ENCODE measurements around the gene CUBN. TPM values are rescaled to one million over a fixed set of nuclear protein-coding genes. Genes with fewer than 3 reads are reported as not detected.

Gene CUBN
- total and polyA plus RNA-seq, 7 donors = 0.25 to 2.4 (median 1.1) TPM; not detected in 2

GRCh38 chr10:17010363-17011145 lies 119.1 kb downstream of the CUBN start:
- H3K27me3 ChIP-seq = no peaks in the 10 kb centered on the region
- no peak overlapping the region for H3K4me3 ChIP-seq
- H3K9me3 ChIP-seq = no peaks in the 10 kb centered on the region
- intact Hi-C loops (cut with DNase I) = no loop called here
- H3K27ac ChIP-seq = peak overlapping the region; percentile 61 to 65 (median 64)
- DNase-seq = no peak
- WGBS, 2 donors = 76 to 81% methylated on average over 2 of the region's 2 CpGs
- no peak for TF ChIP-seq CTCF (IDR thresholded peaks at IDR 0.05)
- no peak for TF ChIP-seq POLR2A (IDR thresholded peaks at IDR 0.05)
- no peak for TF ChIP-seq POLR2AphosphoS5 (IDR thresholded peaks at IDR 0.05)
- no peak for TF ChIP-seq EP300 (IDR thresholded peaks at IDR 0.05)
- peaks cover 0 to 11% (median 8%) of the 10 kb centered on the region in 4 donors for H3K4me1 ChIP-seq
- H3K36me3 ChIP-seq = no peaks in the 10 kb centered on the region

- intact Hi-C loops (cut with DNase I) = no loop called here
- peaks cover 0 to 11% (median 8%) of the 10 kb centered on the region in 4 donors for H3K4me1 ChIP-seq
- H3K27ac ChIP-seq = peak overlapping the region; percentile 61 to 65 (median 64)
- no peaks in the 10 kb centered on the region for H3K9me3 ChIP-seq
- WGBS, 2 donors = 73 to 74% methylated on average over 3 of the region's 3 CpGs
- H3K36me3 ChIP-seq = no peaks in the 10 kb centered on the region
- H3K4me3 ChIP-seq = no peak overlapping the region
- no peaks in the 10 kb centered on the region for H3K27me3 ChIP-seq
- DNase-seq = no peak
- TF ChIP-seq POLR2AphosphoS5 (IDR thresholded peaks at IDR 0.05) = peak in 3 of 4 donors; percentile 40 to 49 (median 40)
- TF ChIP-seq POLR2A (IDR thresholded peaks at IDR 0.05) = no peak
- TF ChIP-seq EP300 (IDR thresholded peaks at IDR 0.05) = peak in 1 of 4 donors; percentile 10
- no peak for TF ChIP-seq CTCF (IDR thresholded peaks at IDR 0.05)
These were observed 120.4 kb downstream of the CUBN start for GRCh38 chr10:17009212-17009700.

GRCh38 chr10:17007418-17007770 lies 122.2 kb downstream of the CUBN start:
- DNase-seq = no peak
- H3K27me3 ChIP-seq = no peaks in the 10 kb centered on the region
- TF ChIP-seq EP300 (IDR thresholded peaks at IDR 0.05) (no peak), CTCF (IDR thresholded peaks at IDR 0.05) (no peak), POLR2A (IDR thresholded peaks at IDR 0.05) (no peak), POLR2AphosphoS5 (IDR thresholded peaks at IDR 0.05) (no peak)
- H3K9me3 ChIP-seq = no peaks in the 10 kb centered on the region
- 59 to 75% methylated on average over 8 of the region's 8 CpGs for whole genome bisulfite sequencing, 2 donors
- H3K27ac ChIP-seq = peak overlapping the region; percentile 64 to 67 (median 65)
- intact Hi-C loops (cut with DNase I) = no loop called here
- H3K4me3 ChIP-seq = no peak overlapping the region
- H3K4me1 ChIP-seq = peaks cover 0 to 17% (median 8%) of the 10 kb centered on the region in 4 donors
- no peaks in the 10 kb centered on the region for H3K36me3 ChIP-seq

GRCh38 chr10:17006631-17007417 lies 122.8 kb downstream of the CUBN start:
- Histone ChIP-seq H3K9me3 (no peaks in the 10 kb centered on the region), H3K4me1 (peaks cover 0 to 17% (median 8%) of the 10 kb centered on the region in 4 donors), H3K4me3 (no peak overlapping the region), H3K27me3 (no peaks in the 10 kb centered on the region), H3K27ac (peak overlapping the region; percentile 64 to 67 (median 65)), H3K36me3 (no peaks in the 10 kb centered on the region)
- intact Hi-C loops (cut with DNase I) = no loop called here
- no peak for TF ChIP-seq CTCF (IDR thresholded peaks at IDR 0.05)
- peak in 1 of 4 donors; percentile 11 for TF ChIP-seq POLR2AphosphoS5 (IDR thresholded peaks at IDR 0.05)
- 57 to 72% methylated on average over 12 of the region's 12 CpGs for WGBS, 2 donors
- no peak for DNase-seq
